Fibroblast of upper back skin (primary cell): ENCODE results near the gene SYNGR3.
"Not testable (repeated sequence)": the region's sequence is repeated elsewhere in the genome, so short reads cannot be mapped to it uniquely, and the experiment has no call there.

Experiments used
- DNase-seq: peaks from one replicate; pipeline ENCODE4 v3.0.0-alpha.2; 2013

The SYNGR3 gene

GRCh38 chr16:1989209-1990100 is at the start of gene SYNGR3:
TSS of gene SYNGR3 (plus strand) at chr16:1989970. CDS start at chr16:1990103, 133 bp downstream.
- no peak for DNase-seq

GRCh38 chr16:1940273-1941161 is 49.3 kb upstream of the SYNGR3 start:
- DNase-seq = no peak

GRCh38 chr16:1941162-1942046 is 48.4 kb upstream of the SYNGR3 start:
- peak; percentile 41 for DNase-seq

- DNase-seq = no peak
These were observed 47.5 kb upstream of the SYNGR3 start for GRCh38 chr16:1942047-1942809.

GRCh38 chr16:1942810-1943726 is 46.7 kb upstream of the SYNGR3 start, which contains the start of gene MSRB1:
TSS of gene MSRB1 (minus strand) at chr16:1943199. CDS start at chr16:1943156, 43 bp downstream.
- DNase-seq = peak; percentile 99

GRCh38 chr16:1944612-1945199 is 45.1 kb upstream of the SYNGR3 start:
- no peak for DNase-seq

- DNase-seq = no peak
These were observed 44.0 kb upstream of the SYNGR3 start for GRCh38 chr16:1945559-1946391.

- no peak for DNase-seq
These were observed 43.0 kb upstream of the SYNGR3 start for GRCh38 chr16:1946495-1947368.

GRCh38 chr16:1947369-1947670 is 42.5 kb upstream of the SYNGR3 start:
- DNase-seq = no peak

GRCh38 chr16:1949507-1949906 is 40.3 kb upstream of the SYNGR3 start:
- DNase-seq = no peak

GRCh38 chr16:1950047-1950446 is 39.7 kb upstream of the SYNGR3 start:
- DNase-seq = no peak

GRCh38 chr16:1950559-1950958 is 39.2 kb upstream of the SYNGR3 start:
- DNase-seq = no peak

- DNase-seq = no peak
These were observed 36.0 kb upstream of the SYNGR3 start for GRCh38 chr16:1953734-1954133.

GRCh38 chr16:1957434-1958142 is 32.2 kb upstream of the SYNGR3 start:
- DNase-seq = not testable (repeated sequence)

- not testable (repeated sequence) for DNase-seq
These were observed 31.7 kb upstream of the SYNGR3 start for GRCh38 chr16:1958143-1958491.

GRCh38 chr16:1958715-1959268 is 31.0 kb upstream of the SYNGR3 start:
- DNase-seq = no peak

GRCh38 chr16:1959269-1960039 is 30.3 kb upstream of the SYNGR3 start, which contains the start of gene NDUFB10:
TSS of gene NDUFB10 (plus strand) at chr16:1959538. CDS start at chr16:1959625, 87 bp downstream.
- peak; percentile 85 for DNase-seq
